ENCODE measurements around the gene TBC1D9B.

TBC1D9B gene

GRCh38 chr5:179828756-179829421 lies 78.8 kb downstream of the TBC1D9B start:
- H3K4me3 ChIP-seq (ENCODE audit: low read length), result no peak overlapping the region
- no peaks in the 10 kb centered on the region for H3K9me3 ChIP-seq (ENCODE audit: control insufficient read depth, insufficient read depth, low read length)
- H3K27ac ChIP-seq (ENCODE audit: low read length), result no peak overlapping the region
- H3K36me3 ChIP-seq (ENCODE audit: control insufficient read depth, insufficient read depth, low read length), result peaks cover 47% of the 10 kb centered on the region
- H3K27me3 ChIP-seq (ENCODE audit: control insufficient read depth, insufficient read depth, low read length), result no peaks in the 10 kb centered on the region
- H3K4me1 ChIP-seq (ENCODE audit: control insufficient read depth, insufficient read depth, low read length), result peaks cover 2% of the 10 kb centered on the region; the same call in 1 of the 2 replicates
- whole genome bisulfite sequencing (ENCODE audit: insufficient coverage, insufficient read length), result no CpG with 5 or more reads among the region's 3 CpGs
- DNase-seq (ENCODE audit: low read depth, low spot score), result no peak

- DNase-seq (ENCODE audit: low read depth, low spot score), result no peak
- H3K9me3 ChIP-seq (ENCODE audit: control insufficient read depth, insufficient read depth, low read length), result no peaks in the 10 kb centered on the region
- H3K4me3 ChIP-seq (ENCODE audit: low read length), result no peak overlapping the region
- H3K27me3 ChIP-seq (ENCODE audit: control insufficient read depth, insufficient read depth, low read length), result no peaks in the 10 kb centered on the region
- H3K4me1 ChIP-seq (ENCODE audit: control insufficient read depth, insufficient read depth, low read length), result peaks cover 2% of the 10 kb centered on the region; the same call in 1 of the 2 replicates
- H3K36me3 ChIP-seq (ENCODE audit: control insufficient read depth, insufficient read depth, low read length), result peaks cover 40% of the 10 kb centered on the region
- no CpG with 5 or more reads among the region's 9 CpGs for WGBS (ENCODE audit: insufficient coverage, insufficient read length)
- no peak overlapping the region for H3K27ac ChIP-seq (ENCODE audit: low read length)
Measured at GRCh38 chr5:179827680-179828079, 80.0 kb downstream of the TBC1D9B start.

GRCh38 chr5:179825655-179826182 lies 82.0 kb downstream of the TBC1D9B start:
- peaks cover 32% of the 10 kb centered on the region for H3K36me3 ChIP-seq (ENCODE audit: control insufficient read depth, insufficient read depth, low read length)
- no peak for DNase-seq (ENCODE audit: low read depth, low spot score)
- WGBS (ENCODE audit: insufficient coverage, insufficient read length), result no CpG with 5 or more reads among the region's 13 CpGs
- H3K4me1 ChIP-seq (ENCODE audit: control insufficient read depth, insufficient read depth, low read length), result peaks cover 3% of the 10 kb centered on the region; the same call in 1 of the 2 replicates
- H3K27ac ChIP-seq (ENCODE audit: low read length), result no peak overlapping the region
- no peaks in the 10 kb centered on the region for H3K27me3 ChIP-seq (ENCODE audit: control insufficient read depth, insufficient read depth, low read length)
- H3K9me3 ChIP-seq (ENCODE audit: control insufficient read depth, insufficient read depth, low read length), result no peaks in the 10 kb centered on the region
- no peak overlapping the region for H3K4me3 ChIP-seq (ENCODE audit: low read length)

- DNase-seq (ENCODE audit: low read depth, low spot score), result no peak
- no peaks in the 10 kb centered on the region for H3K9me3 ChIP-seq (ENCODE audit: control insufficient read depth, insufficient read depth, low read length)
- no peak overlapping the region for H3K27ac ChIP-seq (ENCODE audit: low read length)
- H3K36me3 ChIP-seq (ENCODE audit: control insufficient read depth, insufficient read depth, low read length), result peaks cover 30% of the 10 kb centered on the region
- no peaks in the 10 kb centered on the region for H3K27me3 ChIP-seq (ENCODE audit: control insufficient read depth, insufficient read depth, low read length)
- H3K4me1 ChIP-seq (ENCODE audit: control insufficient read depth, insufficient read depth, low read length), result peaks cover 7% of the 10 kb centered on the region
- H3K4me3 ChIP-seq (ENCODE audit: low read length), result no peak overlapping the region
- no CpG with 5 or more reads among the region's 3 CpGs for WGBS (ENCODE audit: insufficient coverage, insufficient read length)
Measured at GRCh38 chr5:179824745-179825112, 83.0 kb downstream of the TBC1D9B start.

GRCh38 chr5:179823937-179824744 lies 83.6 kb downstream of the TBC1D9B start:
- H3K27ac ChIP-seq (ENCODE audit: low read length), result no peak overlapping the region
- H3K36me3 ChIP-seq (ENCODE audit: control insufficient read depth, insufficient read depth, low read length), result peaks cover 29% of the 10 kb centered on the region

DNA sequence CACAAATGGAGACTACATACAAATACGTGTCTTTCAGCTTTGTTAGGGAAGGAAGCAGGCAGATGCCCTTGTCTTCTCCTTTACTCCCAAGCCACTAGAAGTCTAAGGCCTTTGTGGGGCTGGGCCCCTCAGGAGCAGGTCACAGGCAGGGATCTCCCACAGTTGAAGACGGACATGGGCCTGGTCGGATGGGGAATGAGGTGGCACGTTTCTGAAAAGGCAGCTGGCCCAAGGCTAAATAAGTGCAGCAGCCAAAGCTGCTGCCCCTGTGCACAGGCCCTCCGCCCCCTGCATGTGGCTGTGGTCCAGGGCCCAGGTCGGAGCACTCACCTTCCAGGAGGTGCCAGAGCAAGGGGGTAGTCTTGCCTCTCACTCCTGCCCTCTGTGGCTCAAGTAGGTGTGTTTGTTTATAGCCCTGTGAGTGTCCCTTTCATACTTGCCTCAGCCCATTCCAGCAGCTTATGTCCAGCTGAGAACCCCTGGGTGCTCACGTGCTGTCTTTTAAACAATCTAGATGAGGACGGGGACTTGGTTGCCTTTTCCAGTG lies 85.2 kb downstream of the TBC1D9B start:
- no peak overlapping the region for H3K4me3 ChIP-seq (ENCODE audit: low read length)
- no peak for DNase-seq (ENCODE audit: low read depth, low spot score)
- peaks cover 26% of the 10 kb centered on the region for H3K36me3 ChIP-seq (ENCODE audit: control insufficient read depth, insufficient read depth, low read length)
- H3K9me3 ChIP-seq (ENCODE audit: control insufficient read depth, insufficient read depth, low read length), result no peaks in the 10 kb centered on the region
- H3K27ac ChIP-seq (ENCODE audit: low read length), result no peak overlapping the region
- H3K4me1 ChIP-seq (ENCODE audit: control insufficient read depth, insufficient read depth, low read length), result peaks cover 8% of the 10 kb centered on the region
- WGBS (ENCODE audit: insufficient coverage, insufficient read length), result no CpG with 5 or more reads among the region's 8 CpGs
- H3K27me3 ChIP-seq (ENCODE audit: control insufficient read depth, insufficient read depth, low read length), result no peaks in the 10 kb centered on the region

More at GRCh38 chr5:179823937-179824744, 83.6 kb downstream of the TBC1D9B start:
- peaks cover 7% of the 10 kb centered on the region for H3K4me1 ChIP-seq (ENCODE audit: control insufficient read depth, insufficient read depth, low read length)
- no peaks in the 10 kb centered on the region for H3K9me3 ChIP-seq (ENCODE audit: control insufficient read depth, insufficient read depth, low read length)
- no peaks in the 10 kb centered on the region for H3K27me3 ChIP-seq (ENCODE audit: control insufficient read depth, insufficient read depth, low read length)
- no peak for DNase-seq (ENCODE audit: low read depth, low spot score)
- no peak overlapping the region for H3K4me3 ChIP-seq (ENCODE audit: low read length)
- no CpG with 5 or more reads among the region's 22 CpGs for WGBS (ENCODE audit: insufficient coverage, insufficient read length)

- Histone ChIP-seq H3K9me3 (ENCODE audit: control insufficient read depth, insufficient read depth, low read length) (no peaks in the 10 kb centered on the region), H3K27me3 (ENCODE audit: control insufficient read depth, insufficient read depth, low read length) (no peaks in the 10 kb centered on the region), H3K27ac (ENCODE audit: low read length) (no peak overlapping the region), H3K4me1 (ENCODE audit: control insufficient read depth, insufficient read depth, low read length) (peaks cover 8% of the 10 kb centered on the region), H3K36me3 (ENCODE audit: control insufficient read depth, insufficient read depth, low read length) (peaks cover 26% of the 10 kb centered on the region), H3K4me3 (ENCODE audit: low read length) (peak overlapping the region; percentile 64; the same call in 1 of the 2 replicates)
- WGBS (ENCODE audit: insufficient coverage, insufficient read length), result no CpG with 5 or more reads among the region's 3 CpGs
- no peak for DNase-seq (ENCODE audit: low read depth, low spot score)
Measured at GRCh38 chr5:179822059-179822432, 85.7 kb downstream of the TBC1D9B start.

GRCh38 chr5:179821298-179822058 lies 86.2 kb downstream of the TBC1D9B start:
- H3K36me3 ChIP-seq (ENCODE audit: control insufficient read depth, insufficient read depth, low read length), result peaks cover 26% of the 10 kb centered on the region
- WGBS (ENCODE audit: insufficient coverage, insufficient read length), result no CpG with 5 or more reads among the region's 54 CpGs
- no peak for DNase-seq (ENCODE audit: low read depth, low spot score)
- H3K27ac ChIP-seq (ENCODE audit: low read length), result no peak overlapping the region
- H3K4me3 ChIP-seq (ENCODE audit: low read length), result peak overlapping the region; percentile 64
- H3K4me1 ChIP-seq (ENCODE audit: control insufficient read depth, insufficient read depth, low read length), result peaks cover 8% of the 10 kb centered on the region
- no peaks in the 10 kb centered on the region for H3K9me3 ChIP-seq (ENCODE audit: control insufficient read depth, insufficient read depth, low read length)
- no peaks in the 10 kb centered on the region for H3K27me3 ChIP-seq (ENCODE audit: control insufficient read depth, insufficient read depth, low read length)

- WGBS (ENCODE audit: insufficient coverage, insufficient read length), result no CpG with 5 or more reads among the region's 81 CpGs
Measured at GRCh38 chr5:179820483-179821297, 87.0 kb downstream of the TBC1D9B start, which contains the start of gene SQSTM1. Gene SQSTM1, plus strand, starts transcription at chr5:179820905. Its CDS starts 32 bp downstream, at chr5:179820937.

More at GRCh38 chr5:179820483-179821297, 87.0 kb downstream of the TBC1D9B start, which contains the start of gene SQSTM1:
- DNase-seq (ENCODE audit: low read depth, low spot score), result no peak
- Histone ChIP-seq H3K27ac (ENCODE audit: low read length) (no peak within 1 kb of the TSS), H3K36me3 (ENCODE audit: control insufficient read depth, insufficient read depth, low read length) (peaks cover 23% of the 10 kb centered on the region), H3K4me3 (ENCODE audit: low read length) (peak within 1 kb of the TSS; percentile 64), H3K27me3 (ENCODE audit: control insufficient read depth, insufficient read depth, low read length) (no peaks in the 10 kb centered on the region), H3K4me1 (ENCODE audit: control insufficient read depth, insufficient read depth, low read length) (peaks cover 8% of the 10 kb centered on the region), H3K9me3 (ENCODE audit: control insufficient read depth, insufficient read depth, low read length) (no peaks in the 10 kb centered on the region)
